HCT116 (cell line): ENCODE data around the gene SLC5A12. TPM values are rescaled to one million over a fixed set of nuclear protein-coding genes. Genes with fewer than 3 reads are reported as not detected.

Experiments
- ATAC-seq: fragments of 200-7000 bp; cut with Tn5 transposase; 2 replicates; pipeline ENCODE4 v1.9.1; 2020; ENCODE audit warnings: mild to moderate bottlenecking, moderate library complexity
- BruUV-seq: library from RNA; stranded (reverse); fragments of 400-500 nt; replicated peaks from 2 replicates; lab custom pipeline; 2021; lab: Mats Ljungman, UMichigan
- CTCF ChIA-PET: fragments of 300-600 bp; sonication (Branson Sonifier 250); formaldehyde crosslinking; loops from one replicate; lab custom pipeline; 2021; ENCODE audit warnings: antibody characterized with exemption; lab: Charles Lee
- POLR2A ChIA-PET: fragments of 300-600, 350-600 bp; sonication (Branson Sonifier 250); formaldehyde crosslinking; loops from one replicate; lab custom pipeline; 2021; ENCODE audit warnings: antibody characterized with exemption; lab: Charles Lee
- RAD21 ChIA-PET, 2 experiments: fragments of 300-600 bp; sonication (Branson Sonifier 250); formaldehyde crosslinking; loops; one replicate each; lab custom pipeline; 2023; ENCODE audit warnings: low total read pairs in 2 of 2; ENCODE audit not compliant: uncharacterized antibody in 2 of 2, unreplicated experiment in 2 of 2, low non-redundant PET in 1 of 2; lab: Charles Lee
- DNase-seq: peaks from one replicate; pipeline ENCODE4 v3.0.0-alpha.2; 2010; ENCODE audit warnings: low read depth, low spot score
- H2AFZ ChIP-seq: fragments of 200-600 bp; shearing (Covaris generic), sonication (generic); 2 replicates; pipeline ENCODE4 v1.6.1; 2017; ENCODE audit warnings: low read depth, mixed run types, mixed read lengths, antibody characterized with exemption, low read length; ENCODE audit not compliant: poor library complexity, severe bottlenecking
- H3K27ac ChIP-seq: 2 replicates; pipeline ENCODE4 v1.5.1; 2012; ENCODE audit warnings: low read depth, low read length
- H3K27me3 ChIP-seq: fragments of 200-600 bp; sonication (generic); 2 replicates; pipeline ENCODE4 v1.6.1; 2016; ENCODE audit warnings: mixed run types, low read length, mixed read lengths; ENCODE audit not compliant: insufficient read depth
- H3K36me3 ChIP-seq, 2 experiments: fragments of 200-500 bp in 1 of 2; fragments of 200-600 bp in 1 of 2; sonication (Bioruptor generic) in 1 of 2; sonication (generic) in 1 of 2; 2 replicates each; pipeline versions ENCODE4 v1.5.1 to v1.6.1; 2014 to 2016; ENCODE audit warnings: low read length in 2 of 2, inconsistent platforms in 1 of 2, mixed read lengths in 1 of 2, mixed run types in 1 of 2; ENCODE audit not compliant: insufficient read depth in 2 of 2, control insufficient read depth in 1 of 2
- H3K4me1 ChIP-seq, 2 experiments: fragments of 200-600 bp in 1 of 2; sonication (generic) in 1 of 2; 2 replicates each; pipeline versions ENCODE4 v1.5.1 to v1.6.1; 2012 to 2017; ENCODE audit warnings: low read length in 2 of 2, inconsistent platforms in 1 of 2, mild to moderate bottlenecking in 1 of 2, mixed read lengths in 1 of 2, mixed run types in 1 of 2, moderate library complexity in 1 of 2; ENCODE audit not compliant: insufficient read depth in 2 of 2, control insufficient read depth in 1 of 2
- H3K4me2 ChIP-seq: fragments of 200-600 bp; sonication (generic); 2 replicates; pipeline ENCODE4 v1.6.1; 2017; ENCODE audit warnings: mixed run types, low read length, mixed read lengths
- H3K4me3 ChIP-seq, 2 experiments: fragments of 200-600 bp in 1 of 2; sonication (generic) in 1 of 2; replicated peaks in 1 of 2; 2 replicates each; pipeline ENCODE4 v1.5.1; 2011 to 2016; ENCODE audit warnings: low read length in 2 of 2, control low read depth in 1 of 2, low read depth in 1 of 2, mild to moderate bottlenecking in 1 of 2, mixed read lengths in 1 of 2, mixed run types in 1 of 2
- H3K79me2 ChIP-seq: fragments of 200-600 bp; sonication (generic); 2 replicates; pipeline ENCODE4 v1.6.1; 2017; ENCODE audit warnings: mild to moderate bottlenecking, mixed run types, low read length, moderate library complexity, mixed read lengths; ENCODE audit not compliant: insufficient read depth
- H3K9ac ChIP-seq: fragments of 200-600 bp; sonication (generic); 2 replicates; pipeline ENCODE4 v1.6.1; 2016; ENCODE audit warnings: low read length, mixed read lengths
- H3K9me2 ChIP-seq: fragments of 200-600 bp; sonication (generic), shearing (Covaris generic); 2 replicates; pipeline ENCODE4 v1.6.1; 2017; ENCODE audit warnings: mixed run types, mild to moderate bottlenecking, moderate library complexity; ENCODE audit not compliant: insufficient read depth
- H3K9me3 ChIP-seq, 2 experiments: fragments of 200-500 bp in 1 of 2; fragments of 200-600 bp in 1 of 2; sonication (Bioruptor generic) in 1 of 2; sonication (generic) in 1 of 2; 2 replicates each; pipeline ENCODE4 v1.6.1; 2014 to 2017; ENCODE audit warnings: low read length in 2 of 2, mixed read lengths in 2 of 2, inconsistent platforms in 1 of 2, low read depth in 1 of 2, mild to moderate bottlenecking in 1 of 2, mixed run types in 1 of 2, moderate library complexity in 1 of 2; ENCODE audit not compliant: control insufficient read depth in 1 of 2, insufficient read depth in 1 of 2
- H4K20me1 ChIP-seq: fragments of 200-600 bp; sonication (generic), shearing (Covaris generic); 2 replicates; pipeline ENCODE4 v1.6.1; 2017; ENCODE audit warnings: mixed run types, mild to moderate bottlenecking, moderate library complexity; ENCODE audit not compliant: insufficient read depth
- CEBPB ChIP-seq: IDR thresholded peaks from 2 replicates; pipeline ENCODE4 v1.6.1; 2012; ENCODE audit warnings: low read depth
- CTCF ChIP-seq, 3 experiments: fragments of 200-600 bp in 1 of 3; sonication (generic) in 1 of 3; IDR thresholded peaks in 2 of 3; conservative IDR thresholded peaks in 1 of 3; 2 replicates each; pipeline ENCODE4 v1.5.1; 2012 to 2017; ENCODE audit warnings: low read depth in 2 of 3, low read length in 2 of 3, antibody characterized with exemption in 1 of 3, borderline replicate concordance in 1 of 3, control low read depth in 1 of 3, mild to moderate bottlenecking in 1 of 3, mixed read lengths in 1 of 3, mixed run types in 1 of 3, moderate library complexity in 1 of 3; ENCODE audit not compliant: insufficient read depth in 1 of 3
- EGR1 ChIP-seq: IDR thresholded peaks from 2 replicates; pipeline ENCODE4 v1.6.1; 2012; ENCODE audit warnings: low read depth
- ELF1 ChIP-seq: IDR thresholded peaks from 2 replicates; pipeline ENCODE4 v1.6.1; 2012; ENCODE audit warnings: low read depth, borderline replicate concordance
- EZH2phosphoT487 ChIP-seq: fragments of 200-600 bp; IDR thresholded peaks from 2 replicates; pipeline ENCODE4 v1.6.1; 2018; ENCODE audit warnings: antibody characterized with exemption, borderline replicate concordance
- FOSL1 ChIP-seq: IDR thresholded peaks from 2 replicates; pipeline ENCODE4 v1.6.1; 2012; ENCODE audit warnings: low read depth
- JUND ChIP-seq: IDR thresholded peaks from 2 replicates; pipeline ENCODE4 v1.6.1; 2012
- RAD21 ChIP-seq: IDR thresholded peaks from 2 replicates; pipeline ENCODE4 v1.6.1; 2012; ENCODE audit warnings: low read depth, mild to moderate bottlenecking
- SRF ChIP-seq: IDR thresholded peaks from 2 replicates; pipeline ENCODE4 v1.6.1; 2012; ENCODE audit warnings: low read depth
- intact Hi-C: fragments of 100-400 bp; cut with micrococcal nuclease; formaldehyde crosslinking; loops from 2 replicates; pipeline ENCODE4 v1.10.0; 2022
- total RNA-seq: library from RNA; stranded (reverse); gene quantifications from one replicate; pipeline ENCODE4 v1.2.1, GENCODE V29; 2021; ENCODE audit not compliant: unreplicated experiment

The SLC5A12 gene
- total RNA-seq, 1 experiment from 2014 or later = not detected

- H4K20me1 ChIP-seq = no peaks in the 10 kb centered on the region
- H3K27ac ChIP-seq = no peak overlapping the region
- H3K36me3 ChIP-seq = no peaks in the 10 kb centered on the region
- no peaks in the 10 kb centered on the region for H3K79me2 ChIP-seq
- TF ChIP-seq FOSL1 (no peak), CEBPB (no peak), EGR1 (no peak), EZH2phosphoT487 (no peak), ELF1 (no peak), RAD21 (no peak), JUND (no peak), CTCF (IDR thresholded peaks at IDR 0.05 in 2 of 3, conservative IDR thresholded peaks at IDR 0.05 in 1 of 3; ENCODE audit: borderline replicate concordance in 1 of 3, insufficient read depth in 1 of 3, low read depth in 2 of 3, low read length in 2 of 3) (no peak), SRF (no peak)
- intact Hi-C loops = no loop called here
- no peak overlapping the region for H3K4me2 ChIP-seq
- DNase-seq = no peak
- no peak for ATAC-seq
- H3K9me2 ChIP-seq = no peaks in the 10 kb centered on the region
- H3K9ac ChIP-seq = no peak overlapping the region
- ChIA-PET CTCF (no interaction called here), RAD21 (no interaction called here), POLR2A (no interaction called here)
- no peaks in the 10 kb centered on the region for H3K4me1 ChIP-seq
- H3K9me3 ChIP-seq = peaks cover 0 to 6% of the 10 kb centered on the region in 2 experiments; a peak in 1 of 4 replicates
- H3K27me3 ChIP-seq = no peaks in the 10 kb centered on the region
- no peak overlapping the region for H3K4me3 ChIP-seq
- no peak overlapping the region for H2AFZ ChIP-seq
- no TSS peak for BruUV-seq
These were observed 103.4 kb downstream of the SLC5A12 start for GRCh38 chr11:26618441-26618840.

Other genes with a start within 250 kb of the SLC5A12 start
- gene MUC15, start 149.8 kb downstream of the SLC5A12 start, total RNA-seq = not detected